OCI-LY1 (cell line): ENCODE data around the gene PTGDS.
A peak's percentile ranks its signal among the peaks of the same experiment; 100 is the strongest.

Source experiments
- H2AFZ ChIP-seq: fragments of 200-600 bp; sonication (generic), shearing (Covaris generic); 2 replicates; pipeline ENCODE4 v1.6.0; 2014; ENCODE audit warnings: antibody characterized with exemption, mild to moderate bottlenecking, low read length
- H3F3A ChIP-seq: fragments of 200-600 bp; sonication (generic), shearing (Covaris generic); 2 replicates; pipeline ENCODE4 v1.6.0; 2014; ENCODE audit warnings: mild to moderate bottlenecking, antibody characterized with exemption, low read length, moderate library complexity; ENCODE audit not compliant: insufficient read depth
- H3K27ac ChIP-seq: fragments of 200-600 bp; sonication (generic); 2 replicates; pipeline ENCODE4 v1.5.1; 2014; ENCODE audit warnings: low read length, mixed run types, mild to moderate bottlenecking, low read depth; ENCODE audit not compliant: poor library complexity, severe bottlenecking
- H3K27me3 ChIP-seq: fragments of 200-600 bp; sonication (generic); 2 replicates; pipeline ENCODE4 v1.6.0; 2014; ENCODE audit warnings: antibody characterized with exemption, mild to moderate bottlenecking, low read length, moderate library complexity; ENCODE audit not compliant: insufficient read depth
- H3K36me3 ChIP-seq: fragments of 200-600 bp; sonication (generic); 2 replicates; pipeline ENCODE4 v1.6.1; 2014; ENCODE audit warnings: mild to moderate bottlenecking, antibody characterized with exemption, low read length, moderate library complexity, mixed read lengths; ENCODE audit not compliant: insufficient read depth
- H3K4me1 ChIP-seq: fragments of 200-600 bp; sonication (generic); 2 replicates; pipeline ENCODE4 v1.5.1; 2014; ENCODE audit warnings: mild to moderate bottlenecking, low read length, moderate library complexity; ENCODE audit not compliant: insufficient read depth, severe bottlenecking
- H3K4me2 ChIP-seq: fragments of 200-600 bp; sonication (generic), shearing (Covaris generic); 2 replicates; pipeline ENCODE4 v1.6.1; 2014; ENCODE audit warnings: low read length
- H3K4me3 ChIP-seq: fragments of 200-600 bp; sonication (generic); 2 replicates; pipeline ENCODE4 v1.5.1; 2014; ENCODE audit warnings: low read length, low read depth, mild to moderate bottlenecking, mixed read lengths; ENCODE audit not compliant: poor library complexity, severe bottlenecking
- H3K79me2 ChIP-seq: fragments of 200-600 bp; shearing (Covaris generic); 2 replicates; pipeline ENCODE4 v1.6.1; 2016; ENCODE audit warnings: mixed run types, low read length, mixed read lengths; ENCODE audit not compliant: insufficient read depth
- H3K9ac ChIP-seq: fragments of 200-600 bp; sonication (generic), shearing (Covaris generic); 2 replicates; pipeline ENCODE4 v1.6.1; 2014; ENCODE audit warnings: mild to moderate bottlenecking, low read length, mixed read lengths
- H3K9me2 ChIP-seq: fragments of 200-600 bp; sonication (generic), shearing (Covaris generic); 2 replicates; pipeline ENCODE4 v1.6.1; 2014; ENCODE audit warnings: low read depth, mild to moderate bottlenecking, low read length, mixed read lengths
- H3K9me3 ChIP-seq: fragments of 200-600 bp; shearing (Covaris generic); 2 replicates; pipeline ENCODE4 v1.6.1; 2014; ENCODE audit warnings: low read length, mixed read lengths
- H4K20me1 ChIP-seq: fragments of 200-600 bp; sonication (generic), shearing (Covaris generic); 2 replicates; pipeline ENCODE4 v1.6.0; 2016; ENCODE audit warnings: mild to moderate bottlenecking, low read length; ENCODE audit not compliant: insufficient read depth
- EZH2 ChIP-seq: fragments of 200-600 bp; sonication (generic), shearing (Covaris generic); IDR thresholded peaks from 2 replicates; pipeline ENCODE4 v1.8.0; 2017; ENCODE audit warnings: borderline replicate concordance, mixed run types, mild to moderate bottlenecking, antibody characterized with exemption, low read length, moderate library complexity, mixed read lengths
- TF ChIP-seq, protein P1 (sequence below): fragments of 200-600 bp; sonication (generic), shearing (Covaris generic); IDR thresholded peaks from 2 replicates; pipeline ENCODE4 v1.5.1; 2017; ENCODE audit warnings: mild to moderate bottlenecking, antibody characterized with exemption, low read length, moderate library complexity, mixed read lengths

PTGDS gene

DNA sequence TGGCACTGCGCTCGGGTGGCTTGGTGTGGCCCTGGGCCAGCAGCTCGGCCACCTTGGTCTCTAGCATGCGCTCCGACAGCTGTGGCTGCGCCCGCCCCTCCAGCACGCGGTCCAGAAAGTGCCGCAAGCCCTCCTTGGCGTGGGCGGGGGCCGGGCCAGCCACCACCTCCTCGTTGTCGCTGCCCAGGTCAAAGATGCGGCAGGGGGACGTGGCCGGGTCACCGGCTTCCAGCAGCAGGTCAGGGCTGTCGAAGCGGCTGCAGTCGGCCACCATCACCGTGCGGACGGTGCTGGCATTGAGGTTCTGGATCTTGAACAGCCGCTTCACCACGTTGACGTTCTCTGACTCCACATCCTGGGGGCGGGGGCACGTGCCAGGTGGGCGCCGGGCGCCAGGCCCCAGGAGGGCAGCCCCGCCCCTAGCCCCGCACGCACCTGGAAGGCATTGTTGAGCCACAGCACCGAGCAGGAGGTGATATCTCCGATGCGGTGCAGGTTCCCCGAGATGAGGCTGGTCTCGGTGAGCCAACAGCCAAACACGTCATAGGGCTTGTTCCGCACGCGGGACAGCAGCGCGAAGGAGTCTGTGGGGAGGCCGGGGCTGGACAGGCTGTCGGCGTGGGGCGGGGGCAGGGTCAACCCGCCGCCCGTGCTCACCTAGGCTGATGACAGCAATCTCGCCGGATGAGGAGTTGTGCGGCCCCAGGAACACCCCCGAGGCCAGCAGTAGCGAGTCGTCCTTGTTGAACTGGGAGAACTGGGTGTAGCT lies 35.0 kb upstream of the PTGDS start:
- H3K9me2 ChIP-seq, result no peaks in the 10 kb centered on the region
- H3K27ac ChIP-seq, result no peak overlapping the region
- H3K4me1 ChIP-seq, result peaks cover 14% of the 10 kb centered on the region
- H3K9ac ChIP-seq, result no peak overlapping the region
- TF ChIP-seq EZH2, result no peak
- TF ChIP-seq, protein P1, sequence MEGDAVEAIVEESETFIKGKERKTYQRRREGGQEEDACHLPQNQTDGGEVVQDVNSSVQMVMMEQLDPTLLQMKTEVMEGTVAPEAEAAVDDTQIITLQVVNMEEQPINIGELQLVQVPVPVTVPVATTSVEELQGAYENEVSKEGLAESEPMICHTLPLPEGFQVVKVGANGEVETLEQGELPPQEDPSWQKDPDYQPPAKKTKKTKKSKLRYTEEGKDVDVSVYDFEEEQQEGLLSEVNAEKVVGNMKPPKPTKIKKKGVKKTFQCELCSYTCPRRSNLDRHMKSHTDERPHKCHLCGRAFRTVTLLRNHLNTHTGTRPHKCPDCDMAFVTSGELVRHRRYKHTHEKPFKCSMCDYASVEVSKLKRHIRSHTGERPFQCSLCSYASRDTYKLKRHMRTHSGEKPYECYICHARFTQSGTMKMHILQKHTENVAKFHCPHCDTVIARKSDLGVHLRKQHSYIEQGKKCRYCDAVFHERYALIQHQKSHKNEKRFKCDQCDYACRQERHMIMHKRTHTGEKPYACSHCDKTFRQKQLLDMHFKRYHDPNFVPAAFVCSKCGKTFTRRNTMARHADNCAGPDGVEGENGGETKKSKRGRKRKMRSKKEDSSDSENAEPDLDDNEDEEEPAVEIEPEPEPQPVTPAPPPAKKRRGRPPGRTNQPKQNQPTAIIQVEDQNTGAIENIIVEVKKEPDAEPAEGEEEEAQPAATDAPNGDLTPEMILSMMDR, result no peak
- no peaks in the 10 kb centered on the region for H3K9me3 ChIP-seq
- H3K4me2 ChIP-seq, result no peak overlapping the region
- 0 out of 2 replicates have a peak, but pooled peaks cover 3% of the 10 kb centered on the region for H3F3A ChIP-seq
- H3K36me3 ChIP-seq, result peaks cover 40% of the 10 kb centered on the region
- no peak overlapping the region for H3K4me3 ChIP-seq
- H3K79me2 ChIP-seq, result no peaks in the 10 kb centered on the region
- H4K20me1 ChIP-seq, result no peaks in the 10 kb centered on the region
- H3K27me3 ChIP-seq, result no peaks in the 10 kb centered on the region
- H2AFZ ChIP-seq, result no peak overlapping the region

DNA sequence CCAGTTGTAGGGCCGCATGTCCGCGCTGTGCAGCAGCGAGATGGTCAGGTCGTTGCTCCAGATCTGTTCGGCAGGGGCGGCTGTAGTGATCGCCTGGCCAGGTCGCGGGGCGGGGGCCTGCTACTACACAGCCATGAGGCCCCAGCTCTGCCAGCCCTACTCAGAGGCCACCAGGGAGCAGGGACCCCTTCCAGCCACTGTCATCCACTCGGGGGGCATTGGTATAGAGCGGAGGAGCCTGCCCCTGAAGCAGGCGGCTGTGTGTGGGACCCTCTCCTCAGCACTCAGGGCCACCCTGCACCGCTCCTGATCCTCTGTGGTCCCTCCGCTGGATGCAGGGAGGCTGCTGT lies 34.4 kb upstream of the PTGDS start:
- H3K27me3 ChIP-seq, result no peaks in the 10 kb centered on the region; the same call in 1 of the 2 replicates
- H3K9me3 ChIP-seq, result no peaks in the 10 kb centered on the region
- H3K4me1 ChIP-seq, result peaks cover 14% of the 10 kb centered on the region
- no peak overlapping the region; the same call in 1 of the 2 replicates for H3K9ac ChIP-seq
- peak overlapping the region; percentile 80 for H3K4me2 ChIP-seq
- no peak overlapping the region for H2AFZ ChIP-seq
- H3K36me3 ChIP-seq, result peaks cover 40% of the 10 kb centered on the region
- no peaks in the 10 kb centered on the region for H4K20me1 ChIP-seq
- H3F3A ChIP-seq, result 0 out of 2 replicates have a peak, but pooled peaks cover 3% of the 10 kb centered on the region
- no peaks in the 10 kb centered on the region for H3K79me2 ChIP-seq
- H3K4me3 ChIP-seq, result peak overlapping the region; percentile 91
- H3K27ac ChIP-seq, result no peak overlapping the region
- H3K9me2 ChIP-seq, result no peaks in the 10 kb centered on the region
- TF ChIP-seq, protein P1, result no peak
- no peak for TF ChIP-seq EZH2

DNA sequence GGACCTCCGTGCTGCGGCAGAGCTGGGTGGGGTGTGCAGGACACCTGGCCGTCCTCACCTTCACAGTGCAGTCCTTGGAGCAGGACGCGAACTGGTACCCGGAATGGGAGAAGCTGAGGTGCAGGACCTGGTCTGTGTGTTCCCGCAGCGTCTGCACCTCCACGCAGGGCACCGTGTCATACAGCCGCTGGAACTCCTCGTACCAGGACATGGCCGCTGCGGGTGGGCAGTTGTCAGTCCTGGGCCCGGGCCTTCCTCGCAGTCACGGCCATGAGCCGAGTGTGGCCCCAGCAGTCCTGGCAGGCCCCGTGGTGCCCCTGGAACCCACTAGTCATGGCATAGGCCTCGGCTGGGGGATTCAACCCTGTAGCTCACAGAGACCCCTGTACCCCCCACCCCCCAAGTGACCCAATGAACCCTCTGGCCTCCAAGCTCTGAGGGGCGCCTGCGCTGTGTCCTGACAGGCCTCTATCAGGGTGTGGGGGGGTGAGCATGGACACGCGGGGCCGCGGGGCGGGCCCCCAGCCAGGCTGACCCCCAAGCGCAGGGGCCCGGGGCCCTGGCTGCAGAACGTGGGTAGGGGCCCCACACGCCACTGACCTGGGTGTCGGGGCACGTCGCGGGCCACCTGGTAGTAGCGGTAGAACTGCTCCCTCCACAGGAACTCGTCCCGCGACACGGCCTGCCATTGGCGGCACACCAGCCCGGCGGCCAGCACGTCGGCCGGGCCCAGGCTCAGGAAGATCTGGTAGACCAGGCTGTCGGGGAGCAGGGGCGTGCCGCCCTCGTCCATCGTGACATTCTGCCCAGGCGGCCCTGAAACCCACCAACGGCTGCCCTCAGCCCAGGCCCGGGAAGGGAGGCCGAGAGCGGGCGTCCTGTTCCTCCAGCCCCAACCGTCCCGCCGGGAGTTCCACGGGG lies 33.8 kb upstream of the PTGDS start:
- Histone ChIP-seq H3K4me1 (peaks cover 14% of the 10 kb centered on the region), H3K9ac (peak overlapping the region; percentile 92), H3K36me3 (peaks cover 40% of the 10 kb centered on the region), H2AFZ (no peak overlapping the region), H3K9me3 (no peaks in the 10 kb centered on the region), H3K79me2 (no peaks in the 10 kb centered on the region), H3K4me3 (peak overlapping the region; percentile 91), H3K27ac (no peak overlapping the region), H4K20me1 (no peaks in the 10 kb centered on the region), H3K9me2 (no peaks in the 10 kb centered on the region), H3K4me2 (peak overlapping the region; percentile 80), H3K27me3 (no peaks in the 10 kb centered on the region; the same call in 1 of the 2 replicates), H3F3A (0 out of 2 replicates have a peak, but pooled peaks cover 3% of the 10 kb centered on the region)
- TF ChIP-seq EZH2, result no peak
- TF ChIP-seq, protein P1, result peak; percentile 8; the same call in 1 of the 2 replicates
